ENCODE measurements around the gene LARGE1.

LARGE1 gene

DNA sequence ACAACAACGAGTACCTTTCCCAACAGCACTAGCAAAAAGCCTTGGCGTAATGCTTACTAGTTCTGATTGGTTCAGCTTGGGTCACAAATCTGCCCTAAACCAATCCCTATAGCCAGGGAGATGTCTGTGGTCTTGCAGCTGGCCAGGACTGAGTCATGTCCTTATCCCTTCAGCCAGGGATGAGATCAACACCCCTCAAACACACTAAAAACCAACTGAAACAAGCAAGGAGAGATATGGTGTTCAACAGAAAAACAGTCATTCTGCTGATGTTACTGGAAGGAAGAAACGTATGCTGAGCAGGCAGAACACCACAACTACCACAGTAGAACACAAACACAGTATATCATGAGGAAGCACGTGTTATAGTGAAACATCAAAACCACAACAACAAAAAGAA is 375.6 kb downstream of the LARGE1 start:
- no peak for DNase-seq

DNA sequence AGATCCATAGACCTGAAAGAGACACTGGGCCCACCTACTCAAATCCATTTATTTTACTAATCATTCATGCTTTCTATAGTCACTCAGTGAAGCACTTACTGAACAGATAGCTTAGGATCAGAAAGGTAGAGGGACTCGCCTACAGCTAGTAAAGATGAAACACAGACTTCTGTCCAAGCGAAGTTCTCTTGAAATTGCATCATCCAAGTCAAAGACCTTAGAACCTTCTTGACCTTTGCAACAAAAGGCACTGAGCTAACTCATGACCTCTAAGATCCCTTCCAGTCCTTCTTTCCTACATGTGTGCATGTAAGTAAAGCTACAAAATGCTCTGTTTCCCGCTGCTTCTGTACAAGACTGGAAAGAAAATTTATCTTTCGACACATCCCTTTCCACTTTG is 377.6 kb downstream of the LARGE1 start:
- DNase-seq, result no peak

DNA sequence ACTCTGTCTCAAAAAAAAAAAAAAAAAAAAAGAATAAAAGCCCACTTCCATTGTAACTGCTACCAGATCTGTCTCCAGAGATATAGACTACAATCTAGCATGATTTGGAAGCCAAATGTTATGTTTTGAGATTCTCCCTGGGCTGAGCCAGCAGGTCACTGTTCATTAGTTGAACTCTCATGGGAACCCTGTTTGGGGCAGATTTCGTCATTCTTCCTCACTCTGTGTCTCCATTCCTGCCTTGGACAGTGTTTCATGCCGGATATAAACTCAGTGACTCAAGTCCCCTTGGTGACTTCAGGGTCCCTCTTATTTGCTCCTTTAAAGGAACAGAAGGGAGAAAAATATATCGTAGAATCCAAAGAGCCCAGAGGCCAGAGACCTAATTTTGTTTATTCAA is 378.1 kb downstream of the LARGE1 start:
- no peak for DNase-seq

DNA sequence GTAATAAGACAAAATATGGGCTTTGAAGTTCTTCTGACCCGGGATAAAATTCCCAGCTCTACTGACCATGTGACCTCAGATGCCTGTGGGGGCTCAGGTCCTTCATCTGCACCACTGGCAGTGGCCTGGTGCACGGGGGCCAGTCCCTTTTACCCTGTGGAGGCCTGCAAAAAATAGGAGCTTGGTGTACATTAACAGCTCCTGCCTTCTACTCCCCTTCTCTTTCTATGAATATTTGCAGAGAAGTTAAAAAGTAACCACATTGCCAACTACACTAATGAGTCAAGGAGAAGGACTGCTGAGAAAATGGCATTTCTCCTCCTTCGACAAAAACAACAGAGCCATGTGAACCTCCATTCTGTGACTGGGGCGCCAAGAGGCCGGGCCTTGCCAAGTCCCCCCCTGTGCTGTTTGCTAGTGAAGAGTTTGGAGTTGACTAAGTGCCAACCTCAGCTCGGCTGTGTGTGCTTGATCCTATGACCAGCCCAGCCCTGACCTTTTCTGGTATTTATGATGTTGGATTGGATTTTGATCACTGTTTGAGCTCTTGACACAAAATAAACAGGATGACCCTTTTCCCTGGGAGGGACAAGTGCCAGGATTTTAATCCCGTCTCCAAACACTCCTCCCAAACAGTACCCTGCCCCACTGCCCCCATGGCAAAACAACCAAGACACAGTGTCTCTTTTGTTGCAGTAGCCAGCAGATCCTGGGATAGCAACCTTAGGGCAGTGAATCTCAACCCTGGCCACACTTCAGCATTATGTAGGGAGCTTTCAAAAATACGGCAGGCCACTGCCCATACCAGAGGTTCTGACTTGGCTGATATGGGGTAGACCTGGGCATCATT is 380.1 kb downstream of the LARGE1 start:
- DNase-seq, result no peak

DNA sequence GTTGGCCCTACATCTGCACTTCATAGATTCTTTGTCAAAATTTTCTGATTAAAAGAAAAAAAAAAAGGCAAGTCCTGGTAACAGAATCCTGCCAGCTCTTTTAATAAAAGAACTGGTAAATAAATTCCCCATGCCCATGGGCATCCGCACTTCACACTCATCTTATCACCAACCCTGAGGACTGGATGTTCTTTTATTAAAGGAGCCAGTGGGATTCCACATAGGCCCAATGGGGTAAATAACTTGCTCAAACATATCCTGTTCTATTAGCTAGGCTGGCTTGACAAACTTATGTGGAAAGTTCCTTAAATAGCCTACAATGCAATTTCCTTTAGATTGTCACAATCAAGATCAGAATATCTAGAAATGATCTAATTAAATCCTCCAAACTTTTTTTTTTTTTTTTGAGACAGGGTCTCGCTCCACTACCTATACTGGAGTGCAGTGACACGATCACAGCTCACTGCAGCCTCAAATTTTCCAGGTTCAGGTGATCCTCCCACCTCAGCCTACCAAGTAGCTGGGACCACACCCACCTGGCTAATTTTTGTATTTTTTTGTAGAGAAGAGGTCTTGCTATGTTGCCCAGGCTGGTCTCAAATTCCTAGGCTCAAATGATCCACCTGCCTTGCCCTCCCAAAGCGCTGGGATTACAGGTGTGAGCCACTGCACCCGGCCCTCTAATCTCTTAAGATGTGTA is 380.9 kb downstream of the LARGE1 start:
- no peak for DNase-seq

DNA sequence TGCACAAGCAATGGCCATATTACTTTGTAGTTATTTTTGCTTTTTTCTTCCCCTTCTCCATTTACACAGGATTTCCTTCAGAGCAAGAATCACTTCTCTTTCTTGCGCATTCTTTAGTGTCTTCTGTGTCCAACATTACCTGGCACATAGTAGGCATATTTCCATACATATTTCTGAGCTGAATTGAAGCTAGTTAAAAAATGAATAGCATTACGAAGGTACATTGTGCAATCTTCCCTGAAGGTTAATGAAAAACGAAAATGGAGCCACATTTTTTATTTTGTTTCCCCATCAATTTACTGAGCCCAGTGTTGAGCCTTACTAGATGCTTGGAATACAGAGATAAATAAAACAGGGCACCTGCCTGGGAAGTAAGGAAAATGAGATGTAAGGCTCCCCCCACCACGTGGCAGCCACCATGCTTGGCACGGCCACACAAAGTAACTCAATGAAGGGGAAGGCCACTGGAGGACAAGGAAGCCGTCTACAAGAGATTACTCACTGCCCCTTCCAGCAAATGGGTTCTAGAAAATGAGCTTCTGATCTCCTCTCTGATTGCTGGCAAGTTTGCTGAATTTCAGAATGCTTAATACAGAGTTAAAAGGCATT is 381.9 kb downstream of the LARGE1 start:
- DNase-seq, result no peak

DNA sequence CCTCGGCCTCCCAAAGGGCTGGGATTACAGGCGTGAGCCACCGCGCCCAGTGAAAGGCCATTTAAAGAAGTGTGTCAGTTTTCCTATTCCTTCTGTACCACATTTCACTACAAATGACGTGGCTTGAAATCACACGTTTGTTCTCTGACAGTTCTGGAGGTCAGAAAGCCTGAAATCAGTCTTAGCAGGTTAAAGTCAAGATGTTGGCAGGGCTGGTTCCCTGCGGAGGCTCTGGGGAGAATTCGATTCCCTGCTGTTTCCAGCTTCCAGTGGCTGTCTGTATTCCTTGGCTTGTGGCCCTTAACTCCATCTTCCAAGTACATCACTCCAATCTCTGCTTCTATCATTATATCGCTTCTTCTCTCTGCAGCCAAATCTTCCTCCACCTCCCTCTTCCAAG is 383.2 kb downstream of the LARGE1 start:
- DNase-seq, result no peak

DNA sequence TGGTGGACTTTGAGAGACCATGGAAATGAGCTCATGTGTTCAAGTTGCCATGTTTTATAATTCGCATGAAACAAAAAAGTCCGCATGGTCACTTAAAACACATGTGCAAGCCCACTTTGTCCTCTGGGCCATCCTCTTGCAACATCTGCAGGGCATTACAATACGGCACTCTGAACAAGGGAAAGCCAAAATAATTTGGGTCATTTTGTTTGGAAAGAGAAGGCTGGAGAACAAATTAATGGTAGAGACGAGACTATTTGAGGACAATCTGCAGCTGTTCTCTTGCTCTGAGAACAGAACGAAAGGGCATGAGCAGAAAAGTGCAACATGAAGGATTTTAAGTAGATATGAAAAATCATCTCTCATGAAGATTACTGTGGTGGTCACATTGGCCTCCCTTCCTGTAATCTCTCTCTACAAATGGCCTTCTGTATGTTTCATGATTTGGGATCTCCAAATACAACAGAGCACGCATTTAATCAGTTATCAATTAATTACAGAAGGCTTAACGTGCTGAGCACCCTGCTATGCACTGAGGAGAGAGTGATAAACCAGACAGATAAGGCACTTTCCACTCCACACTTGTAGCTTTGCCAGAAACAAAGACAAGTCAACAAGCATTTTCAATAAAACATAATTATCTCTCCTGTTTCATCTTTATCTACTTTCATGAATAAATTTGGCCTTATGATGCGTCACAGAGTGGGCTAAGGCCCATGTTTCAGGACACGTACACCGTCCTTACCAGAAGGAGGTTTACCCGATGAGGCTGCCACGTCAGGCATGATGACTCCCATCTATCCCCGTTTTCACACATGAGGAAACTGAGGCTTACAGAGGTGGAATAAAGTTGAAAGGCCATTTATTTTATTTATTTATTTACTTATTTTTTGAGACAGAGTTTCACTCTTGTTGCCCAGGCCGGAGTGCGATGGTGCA is 384.1 kb downstream of the LARGE1 start:
- no peak for DNase-seq

DNA sequence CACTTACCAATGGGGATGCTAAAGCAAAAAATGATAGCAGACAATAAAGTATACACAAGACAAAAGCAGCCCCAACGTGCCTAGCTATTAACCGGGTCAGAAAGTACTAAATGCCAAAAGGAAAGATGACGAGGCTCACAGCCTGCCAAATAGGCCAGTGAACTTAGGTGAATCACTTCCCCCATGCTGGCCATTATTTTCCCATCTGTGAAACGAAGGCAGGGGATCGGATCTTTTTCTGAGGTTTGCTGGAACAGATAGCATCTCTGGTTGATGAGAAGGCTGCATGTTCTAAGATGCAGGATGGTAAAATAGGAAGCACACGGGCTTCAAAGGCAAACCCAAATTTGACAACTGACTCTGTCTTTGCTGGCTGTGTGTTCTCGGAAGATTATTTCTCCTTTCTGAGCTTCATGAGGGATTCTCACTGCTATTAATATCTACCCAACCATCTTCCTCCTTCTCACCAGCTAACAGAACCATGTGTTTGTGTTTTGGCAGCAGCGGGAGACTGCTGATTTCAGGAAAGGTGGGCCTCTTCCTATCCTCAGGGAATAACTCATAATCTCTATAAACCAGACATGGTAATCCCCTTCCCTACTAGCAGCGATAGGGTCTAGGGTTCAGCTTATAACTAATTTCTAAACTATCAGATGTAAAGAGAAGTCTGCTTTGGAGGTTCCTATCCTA is 390.7 kb downstream of the LARGE1 start:
- no peak for DNase-seq

DNA sequence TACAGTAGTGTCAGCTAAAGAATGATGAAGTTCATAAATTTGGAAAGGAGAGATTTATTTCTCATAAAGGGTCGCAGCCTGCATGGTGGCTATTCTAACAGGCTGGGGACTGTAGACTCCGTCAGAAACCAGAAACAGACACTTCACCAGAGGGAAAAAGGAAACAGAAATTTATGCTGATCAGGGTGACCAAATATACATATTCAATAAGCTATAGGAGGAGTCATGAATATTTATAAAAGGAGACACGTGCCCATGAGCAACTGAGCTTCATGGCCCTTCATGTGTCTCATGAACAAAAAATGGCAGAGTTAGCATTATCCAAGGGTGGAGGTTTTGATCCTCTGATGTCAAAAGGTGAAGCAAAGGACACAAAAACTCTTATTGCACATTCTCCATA is 392.1 kb downstream of the LARGE1 start:
- DNase-seq, result no peak

DNA sequence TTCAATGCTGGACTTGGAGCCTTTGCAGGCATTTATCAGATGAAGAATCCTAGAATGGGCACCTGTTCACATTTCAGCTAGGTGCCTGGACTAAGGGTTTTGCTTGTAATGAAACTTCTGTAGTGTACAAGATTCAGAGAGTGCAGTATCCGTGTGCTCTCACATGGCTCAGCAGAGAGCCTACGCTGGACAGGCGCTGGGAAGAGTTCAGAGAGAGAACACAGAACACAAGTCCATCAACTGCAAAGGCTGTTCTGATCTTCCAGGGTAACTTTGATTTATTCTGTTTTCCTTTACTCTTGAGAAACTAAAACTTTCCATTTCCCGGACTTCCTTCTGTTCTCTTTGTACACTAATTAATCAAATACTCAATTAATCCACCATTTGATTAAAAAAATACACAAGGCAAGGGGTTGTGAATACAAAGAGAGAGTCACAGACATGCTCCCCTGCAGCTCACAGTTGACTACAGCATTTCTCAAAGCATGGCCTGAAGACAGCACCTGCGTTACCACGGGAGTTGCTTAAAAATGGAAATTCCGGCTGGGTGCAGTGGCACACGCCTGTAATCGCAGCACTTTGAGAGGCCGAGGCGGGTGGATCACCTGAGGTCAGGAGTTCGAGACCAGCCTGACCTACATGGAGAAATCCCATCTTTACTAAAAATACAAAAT is 393.7 kb downstream of the LARGE1 start:
- DNase-seq, result no peak

DNA sequence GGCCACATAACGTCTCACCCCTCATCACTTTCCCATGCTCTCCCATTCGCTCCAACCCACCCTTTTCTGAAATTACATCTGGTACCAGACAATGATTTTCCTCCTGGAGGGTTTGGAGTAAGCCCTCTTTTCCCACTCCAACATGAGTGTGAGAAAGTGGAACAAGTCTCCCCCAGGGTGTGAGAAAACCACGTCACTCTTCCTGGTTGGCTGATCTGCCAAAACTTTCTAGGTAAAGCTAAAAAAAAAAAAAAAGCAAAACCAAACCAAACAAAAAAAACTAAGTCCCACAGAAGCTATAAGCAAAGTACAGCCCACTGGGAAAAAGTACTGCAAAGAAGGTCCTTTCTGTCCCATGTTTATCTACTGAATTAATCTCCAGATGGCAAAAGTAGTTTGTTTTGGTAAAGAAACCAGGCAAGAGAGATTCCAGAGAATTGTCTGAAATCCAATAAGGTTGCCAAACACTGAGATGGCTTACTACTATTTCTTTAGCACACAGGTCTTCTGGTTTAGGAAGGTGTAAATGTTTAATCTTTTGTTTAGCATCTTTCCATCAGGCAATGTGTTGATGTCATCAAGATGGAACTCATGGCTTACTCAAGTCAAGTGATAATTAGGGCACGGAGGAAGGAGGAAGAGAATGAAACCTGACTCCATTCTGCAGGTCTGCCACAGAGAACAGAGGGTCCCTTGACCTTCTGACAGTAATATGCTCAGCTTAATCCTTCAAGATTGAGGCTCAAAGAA is 395.6 kb downstream of the LARGE1 start:
- no peak for DNase-seq

DNA sequence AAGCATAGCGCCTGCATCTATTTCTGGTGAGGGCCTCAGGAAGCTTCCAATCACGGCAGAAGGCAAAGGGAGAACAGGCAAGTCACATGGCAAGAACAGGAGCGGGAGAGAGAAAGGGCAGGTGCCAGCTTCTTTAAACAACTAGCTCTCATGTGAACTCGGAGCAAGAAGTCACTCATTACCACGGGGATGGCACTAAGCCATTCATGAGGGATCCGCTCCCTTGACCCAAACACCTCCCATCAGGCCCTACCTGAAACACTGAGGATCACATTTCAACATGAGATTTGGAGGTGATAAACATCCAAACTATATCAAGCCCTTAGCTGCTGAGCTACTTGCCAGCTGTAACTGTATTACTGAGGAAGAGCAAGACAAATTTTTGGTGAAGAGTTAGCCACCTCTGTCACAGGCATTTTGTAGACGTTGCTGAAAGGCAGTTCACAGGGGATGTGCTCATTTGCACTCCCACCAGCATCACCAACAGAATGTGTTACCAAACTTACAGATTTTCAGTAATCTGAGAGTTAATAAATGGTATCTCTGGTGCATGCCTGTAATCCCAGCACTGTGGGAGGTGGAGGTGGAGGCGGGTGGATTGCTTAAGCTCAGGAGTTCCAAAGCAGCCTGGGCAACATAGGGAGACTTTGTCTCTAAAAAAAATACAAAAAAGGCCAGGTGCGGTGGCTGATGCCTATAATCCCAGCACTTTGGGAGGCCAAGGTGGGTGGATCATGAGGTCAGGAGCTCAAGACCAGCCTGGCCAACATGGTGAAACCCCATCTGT is 398.2 kb downstream of the LARGE1 start:
- DNase-seq, result no peak

DNA sequence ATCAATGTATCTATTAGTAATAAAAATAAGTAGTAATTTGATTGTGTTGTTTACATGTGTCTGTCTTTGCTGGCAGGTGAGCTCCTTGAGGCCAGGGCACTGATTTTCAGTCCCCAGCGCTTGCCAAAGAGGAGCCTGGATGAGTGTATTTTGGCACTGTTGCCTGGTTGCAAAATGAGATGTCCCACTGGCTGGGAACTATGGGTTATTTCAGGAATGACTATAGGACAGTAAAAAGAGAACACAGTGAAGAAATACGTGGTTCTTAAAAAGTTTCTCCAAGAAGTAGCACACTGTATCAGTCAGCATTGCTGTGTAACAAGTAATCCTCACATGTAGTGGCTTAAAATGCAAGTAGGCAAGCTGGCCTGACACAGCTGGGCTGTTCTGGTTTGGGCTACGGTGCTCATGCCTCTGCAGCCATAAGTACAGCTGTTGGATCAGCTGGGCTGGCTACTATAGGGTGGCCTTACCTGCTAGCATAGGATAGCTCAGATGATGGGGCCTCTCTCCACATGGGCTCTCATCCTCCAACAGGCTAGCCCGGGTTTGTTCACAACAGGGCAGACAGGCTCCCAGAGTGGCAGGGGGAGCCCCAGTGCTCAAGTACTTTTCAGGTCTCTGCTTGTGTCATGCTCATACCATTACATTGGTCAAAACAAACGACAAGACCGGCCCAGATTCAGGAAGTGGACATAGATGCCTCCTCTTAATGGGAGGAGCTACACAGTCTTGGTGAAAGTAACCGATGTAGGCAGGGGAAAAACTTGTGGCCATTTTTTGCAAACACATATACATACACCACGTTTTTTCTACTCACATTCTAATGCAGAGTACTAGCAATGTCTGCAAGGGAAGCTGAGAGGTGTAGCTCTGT is 399.1 kb downstream of the LARGE1 start:
- no peak for DNase-seq

DNA sequence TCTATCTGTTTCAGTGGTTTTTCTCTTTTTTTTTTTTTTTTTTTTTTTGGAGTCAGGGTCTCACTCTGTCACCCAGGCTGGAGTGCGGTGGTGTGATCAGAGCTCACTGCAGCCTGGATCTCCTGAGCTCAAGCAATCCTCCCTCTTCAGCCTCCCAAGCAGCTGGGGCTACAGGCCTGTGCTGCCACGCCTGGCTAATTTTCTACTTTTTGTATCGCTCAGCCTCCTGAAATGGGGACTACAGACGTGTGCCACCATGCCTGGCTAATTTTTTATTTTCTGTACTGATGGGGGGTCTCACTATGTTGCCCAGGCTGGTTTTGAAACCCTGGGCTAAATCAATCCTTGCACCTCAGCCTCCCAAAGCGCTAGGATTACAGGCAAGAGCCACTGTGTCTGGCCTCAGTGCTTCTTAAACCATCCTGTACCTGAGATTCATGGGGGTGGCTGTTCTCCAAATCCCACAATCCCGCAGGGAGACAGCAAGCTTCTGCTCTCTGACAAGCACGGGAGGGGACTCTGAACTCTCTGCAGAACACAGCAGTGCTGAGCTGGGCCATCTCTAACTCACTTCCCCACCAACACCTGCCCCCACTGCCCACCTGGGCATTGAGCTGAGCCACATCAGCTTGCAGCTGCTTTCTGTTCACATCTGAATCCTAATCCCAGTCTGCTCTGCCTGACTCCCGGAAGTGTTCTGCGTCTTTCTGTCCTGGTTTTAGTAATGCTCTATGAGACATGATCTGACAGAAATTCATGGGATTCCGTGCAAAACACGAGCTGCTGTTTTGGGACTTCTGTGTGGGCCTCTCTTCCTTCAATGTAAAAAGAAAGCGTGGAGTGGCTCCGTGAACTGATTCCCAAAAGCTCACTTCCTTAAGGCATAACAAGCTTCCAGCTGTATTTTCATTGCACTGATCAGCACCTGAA is 400.0 kb downstream of the LARGE1 start:
- no peak for DNase-seq

DNA sequence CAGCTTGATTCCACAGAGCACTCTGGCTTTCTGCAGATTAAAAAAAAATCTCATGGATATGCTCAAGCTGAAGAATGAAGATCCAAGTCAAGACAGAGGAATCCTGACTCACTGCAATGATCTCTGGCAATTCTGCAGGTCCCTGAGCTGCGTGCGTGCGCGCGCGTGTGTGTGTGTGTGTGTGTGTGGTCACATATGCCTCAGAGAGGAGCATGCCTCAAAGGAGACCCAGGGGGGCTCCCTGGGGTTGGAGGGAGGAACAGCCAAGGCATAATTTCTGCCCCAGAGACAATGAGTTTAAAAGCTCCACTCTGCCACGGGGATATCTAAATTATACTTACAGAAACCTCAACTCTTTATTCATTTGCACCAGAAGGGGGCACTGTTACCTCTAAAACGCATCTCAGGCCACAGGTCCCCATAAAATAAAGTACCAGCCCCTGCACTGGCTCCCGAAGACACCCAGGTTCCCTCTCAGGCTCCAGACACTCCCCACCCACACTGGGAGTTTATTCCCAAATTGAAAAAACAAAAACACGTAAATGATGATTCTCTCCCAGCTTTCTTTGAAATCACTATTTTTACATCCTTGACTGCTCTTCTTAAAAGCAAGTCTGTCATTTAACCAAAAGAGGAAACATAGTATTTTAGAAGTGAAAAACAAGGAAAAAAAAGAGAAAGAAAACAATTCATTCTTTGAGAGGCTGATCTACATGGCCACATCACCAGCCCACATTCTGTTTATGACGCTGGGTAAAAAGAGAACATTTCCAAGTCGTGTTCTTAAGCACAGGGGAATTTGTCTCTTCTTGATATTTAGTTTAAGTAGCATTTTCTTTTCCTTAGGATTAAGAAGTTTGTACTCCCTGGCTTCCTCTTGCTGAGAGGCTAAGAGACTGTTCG is 401.0 kb downstream of the LARGE1 start:
- no peak for DNase-seq

DNA sequence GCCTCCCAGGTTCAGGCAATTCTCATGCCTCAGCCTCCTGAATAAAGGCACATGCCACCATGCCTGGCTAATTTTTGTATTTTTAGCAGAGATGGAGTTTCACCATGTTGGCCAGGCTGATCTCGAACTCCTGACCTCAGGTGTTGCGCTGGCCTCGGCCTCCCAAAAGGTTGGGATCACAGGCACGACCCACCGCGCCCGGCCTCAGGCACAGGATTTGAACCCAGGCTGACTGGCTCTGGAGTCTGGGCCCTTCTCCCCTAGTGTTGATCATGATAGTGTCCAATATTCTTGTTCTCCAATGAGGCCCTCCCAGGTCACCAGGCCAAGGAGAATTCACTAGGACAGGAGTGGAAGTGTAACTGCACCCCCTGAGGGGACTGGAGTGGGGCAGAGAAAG is 401.9 kb downstream of the LARGE1 start:
- no peak for DNase-seq

Measured in SIG-M5 (cell line).